Measurements from ENCODE around the gene ARPP19. TPM values are rescaled to one million over a fixed set of nuclear protein-coding genes. Genes with fewer than 3 reads are reported as not detected.
A peak's percentile ranks its signal among the peaks of the same experiment; 100 is the strongest.
"Not testable (repeated sequence)": the region's sequence is repeated elsewhere in the genome, so short reads cannot be mapped to it uniquely, and the experiment has no call there.

ARPP19 gene
- total and polyA plus RNA-seq, 4 donors: 12.1 to 55.6 (median 31.7) TPM

DNA sequence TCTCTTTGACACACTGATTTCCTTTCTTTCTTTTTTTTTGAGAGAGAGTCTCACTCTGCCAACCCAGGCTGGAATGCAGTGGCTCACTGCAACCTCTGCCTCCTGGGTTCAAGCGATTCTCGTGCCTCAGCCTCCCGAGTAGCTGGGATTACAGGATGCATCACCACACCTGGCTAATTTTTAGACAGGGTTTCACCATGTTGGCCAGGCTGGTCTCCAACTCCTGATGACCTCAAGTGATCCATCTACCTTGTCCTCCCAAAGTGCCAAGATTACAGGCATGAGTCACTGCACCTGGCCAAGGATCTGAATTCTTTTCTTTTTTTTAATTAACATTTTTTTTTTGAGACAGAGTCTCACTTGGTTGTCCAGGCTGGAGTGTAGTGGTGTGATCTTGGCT lies 5.8 kb upstream of the ARPP19 start:
- H3K27me3 ChIP-seq (ENCODE audit: control insufficient read depth in 4 of 4, insufficient read depth in 4 of 4, low read length in 3 of 4); H3K27ac ChIP-seq (ENCODE audit: low read depth in 1 of 2, low read length in 2 of 2); H3K9me3 ChIP-seq (ENCODE audit: control insufficient read depth in 4 of 4, low read length in 3 of 4); H3K4me3 ChIP-seq (ENCODE audit: low read depth in 1 of 3, low read length in 3 of 3); DNase-seq (ENCODE audit: low spot score); H3K9ac ChIP-seq (ENCODE audit: low read depth in 1 of 2, low read length in 2 of 2); H3K36me3 ChIP-seq (ENCODE audit: control insufficient read depth in 4 of 4, insufficient read depth in 3 of 4, low read depth in 1 of 4, low read length in 3 of 4); H3K4me1 ChIP-seq (ENCODE audit: control insufficient read depth in 4 of 4, insufficient read depth in 4 of 4, low read length in 3 of 4): not testable (repeated sequence)
- WGBS: 46% methylated on average over 3 of the region's 3 CpGs
- TF ChIP-seq JUND (IDR thresholded peaks at IDR 0.05): peak in 1 of 2 donors; percentile 62
- TF ChIP-seq HNF4A (conservative IDR thresholded peaks at IDR 0.05): peak in 1 of 2 donors; percentile 11
- peak; percentile 18 to 46 for TF ChIP-seq RXRA (IDR thresholded peaks at IDR 0.05)

GRCh38 chr15:52567871-52568600 lies 794 bp downstream of the ARPP19 start:
- DNase-seq (ENCODE audit: low spot score): no peak
- Histone ChIP-seq H3K4me3 (ENCODE audit: low read depth in 1 of 3, low read length in 3 of 3) (peak overlapping the region; percentile 71 to 92 (median 91)), H3K9me3 (ENCODE audit: control insufficient read depth in 4 of 4, low read length in 3 of 4) (no peaks in the 10 kb centered on the region), H3K36me3 (ENCODE audit: control insufficient read depth in 4 of 4, insufficient read depth in 3 of 4, low read depth in 1 of 4, low read length in 3 of 4) (no peaks in the 10 kb centered on the region), H3K27me3 (ENCODE audit: control insufficient read depth in 4 of 4, insufficient read depth in 4 of 4, low read length in 3 of 4) (no peaks in the 10 kb centered on the region), H3K9ac (ENCODE audit: low read depth in 1 of 2, low read length in 2 of 2) (peak overlapping the region; percentile 87 to 94), H3K4me1 (ENCODE audit: control insufficient read depth in 4 of 4, insufficient read depth in 4 of 4, low read length in 3 of 4) (peaks cover 8 to 23% (median 20%) of the 10 kb centered on the region in 4 donors), H3K27ac (ENCODE audit: low read depth in 1 of 2, low read length in 2 of 2) (peak overlapping the region; percentile 84 to 91)
- 1% methylated on average over 25 of the region's 25 CpGs for WGBS
- TF ChIP-seq TAF1 (conservative IDR thresholded peaks at IDR 0.05) (no peak), GABPA (IDR thresholded peaks at IDR 0.05 in 1 of 2, conservative IDR thresholded peaks at IDR 0.05 in 1 of 2) (no peak), FOXA1 (IDR thresholded peaks at IDR 0.05) (no peak), EGR1 (IDR thresholded peaks at IDR 0.05; ENCODE audit: low read depth in 2 of 2) (no peak), YY1 (IDR thresholded peaks at IDR 0.05) (peak; percentile 19), FOXA2 (IDR thresholded peaks at IDR 0.05) (no peak), HNF4A (conservative IDR thresholded peaks at IDR 0.05) (peak; percentile 73 to 76), RXRA (IDR thresholded peaks at IDR 0.05) (peak in 1 of 2 donors; percentile 27)

- no peaks in the 10 kb centered on the region for H3K27me3 ChIP-seq (ENCODE audit: control insufficient read depth in 4 of 4, insufficient read depth in 4 of 4, low read length in 3 of 4)
- H3K4me3 ChIP-seq (ENCODE audit: low read depth in 1 of 3, low read length in 3 of 3): peak overlapping the region; percentile 37 to 91 (median 71)
- 29% methylated on average over 4 of the region's 4 CpGs for WGBS
- no peaks in the 10 kb centered on the region for H3K9me3 ChIP-seq (ENCODE audit: control insufficient read depth in 4 of 4, low read length in 3 of 4)
- no peak for TF ChIP-seq FOXA2 (IDR thresholded peaks at IDR 0.05)
- TF ChIP-seq, protein P1, sequence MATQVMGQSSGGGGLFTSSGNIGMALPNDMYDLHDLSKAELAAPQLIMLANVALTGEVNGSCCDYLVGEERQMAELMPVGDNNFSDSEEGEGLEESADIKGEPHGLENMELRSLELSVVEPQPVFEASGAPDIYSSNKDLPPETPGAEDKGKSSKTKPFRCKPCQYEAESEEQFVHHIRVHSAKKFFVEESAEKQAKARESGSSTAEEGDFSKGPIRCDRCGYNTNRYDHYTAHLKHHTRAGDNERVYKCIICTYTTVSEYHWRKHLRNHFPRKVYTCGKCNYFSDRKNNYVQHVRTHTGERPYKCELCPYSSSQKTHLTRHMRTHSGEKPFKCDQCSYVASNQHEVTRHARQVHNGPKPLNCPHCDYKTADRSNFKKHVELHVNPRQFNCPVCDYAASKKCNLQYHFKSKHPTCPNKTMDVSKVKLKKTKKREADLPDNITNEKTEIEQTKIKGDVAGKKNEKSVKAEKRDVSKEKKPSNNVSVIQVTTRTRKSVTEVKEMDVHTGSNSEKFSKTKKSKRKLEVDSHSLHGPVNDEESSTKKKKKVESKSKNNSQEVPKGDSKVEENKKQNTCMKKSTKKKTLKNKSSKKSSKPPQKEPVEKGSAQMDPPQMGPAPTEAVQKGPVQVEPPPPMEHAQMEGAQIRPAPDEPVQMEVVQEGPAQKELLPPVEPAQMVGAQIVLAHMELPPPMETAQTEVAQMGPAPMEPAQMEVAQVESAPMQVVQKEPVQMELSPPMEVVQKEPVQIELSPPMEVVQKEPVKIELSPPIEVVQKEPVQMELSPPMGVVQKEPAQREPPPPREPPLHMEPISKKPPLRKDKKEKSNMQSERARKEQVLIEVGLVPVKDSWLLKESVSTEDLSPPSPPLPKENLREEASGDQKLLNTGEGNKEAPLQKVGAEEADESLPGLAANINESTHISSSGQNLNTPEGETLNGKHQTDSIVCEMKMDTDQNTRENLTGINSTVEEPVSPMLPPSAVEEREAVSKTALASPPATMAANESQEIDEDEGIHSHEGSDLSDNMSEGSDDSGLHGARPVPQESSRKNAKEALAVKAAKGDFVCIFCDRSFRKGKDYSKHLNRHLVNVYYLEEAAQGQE (IDR thresholded peaks at IDR 0.05): no peak
- no peak for TF ChIP-seq TAF1 (conservative IDR thresholded peaks at IDR 0.05)
- peak in 1 of 2 donors; percentile 21 for TF ChIP-seq HNF4A (conservative IDR thresholded peaks at IDR 0.05)
- TF ChIP-seq RXRA (IDR thresholded peaks at IDR 0.05): peak; percentile 31 to 66
- TF ChIP-seq EGR1 (IDR thresholded peaks at IDR 0.05; ENCODE audit: low read depth in 2 of 2): no peak
- no peak for TF ChIP-seq NR2F2 (IDR thresholded peaks at IDR 0.05)
- TF ChIP-seq, protein P2, sequence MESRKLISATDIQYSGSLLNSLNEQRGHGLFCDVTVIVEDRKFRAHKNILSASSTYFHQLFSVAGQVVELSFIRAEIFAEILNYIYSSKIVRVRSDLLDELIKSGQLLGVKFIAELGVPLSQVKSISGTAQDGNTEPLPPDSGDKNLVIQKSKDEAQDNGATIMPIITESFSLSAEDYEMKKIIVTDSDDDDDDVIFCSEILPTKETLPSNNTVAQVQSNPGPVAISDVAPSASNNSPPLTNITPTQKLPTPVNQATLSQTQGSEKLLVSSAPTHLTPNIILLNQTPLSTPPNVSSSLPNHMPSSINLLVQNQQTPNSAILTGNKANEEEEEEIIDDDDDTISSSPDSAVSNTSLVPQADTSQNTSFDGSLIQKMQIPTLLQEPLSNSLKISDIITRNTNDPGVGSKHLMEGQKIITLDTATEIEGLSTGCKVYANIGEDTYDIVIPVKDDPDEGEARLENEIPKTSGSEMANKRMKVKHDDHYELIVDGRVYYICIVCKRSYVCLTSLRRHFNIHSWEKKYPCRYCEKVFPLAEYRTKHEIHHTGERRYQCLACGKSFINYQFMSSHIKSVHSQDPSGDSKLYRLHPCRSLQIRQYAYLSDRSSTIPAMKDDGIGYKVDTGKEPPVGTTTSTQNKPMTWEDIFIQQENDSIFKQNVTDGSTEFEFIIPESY (IDR thresholded peaks at IDR 0.05): no peak
- TF ChIP-seq CTCF (IDR thresholded peaks at IDR 0.05; ENCODE audit: low read depth, low read length, missing input control): no peak
- H3K27ac ChIP-seq (ENCODE audit: low read depth in 1 of 2, low read length in 2 of 2): no peak overlapping the region
- peaks cover 8 to 23% (median 20%) of the 10 kb centered on the region in 4 donors for H3K4me1 ChIP-seq (ENCODE audit: control insufficient read depth in 4 of 4, insufficient read depth in 4 of 4, low read length in 3 of 4)
- H3K9ac ChIP-seq (ENCODE audit: low read depth in 1 of 2, low read length in 2 of 2): peak overlapping the region in 1 of 2 donors; percentile 94
- H3K36me3 ChIP-seq (ENCODE audit: control insufficient read depth in 4 of 4, insufficient read depth in 3 of 4, low read depth in 1 of 4, low read length in 3 of 4): no peaks in the 10 kb centered on the region
- DNase-seq (ENCODE audit: low spot score): no peak
Observed at GRCh38 chr15:52566889-52567288, 1.9 kb downstream of the ARPP19 start.

DNA sequence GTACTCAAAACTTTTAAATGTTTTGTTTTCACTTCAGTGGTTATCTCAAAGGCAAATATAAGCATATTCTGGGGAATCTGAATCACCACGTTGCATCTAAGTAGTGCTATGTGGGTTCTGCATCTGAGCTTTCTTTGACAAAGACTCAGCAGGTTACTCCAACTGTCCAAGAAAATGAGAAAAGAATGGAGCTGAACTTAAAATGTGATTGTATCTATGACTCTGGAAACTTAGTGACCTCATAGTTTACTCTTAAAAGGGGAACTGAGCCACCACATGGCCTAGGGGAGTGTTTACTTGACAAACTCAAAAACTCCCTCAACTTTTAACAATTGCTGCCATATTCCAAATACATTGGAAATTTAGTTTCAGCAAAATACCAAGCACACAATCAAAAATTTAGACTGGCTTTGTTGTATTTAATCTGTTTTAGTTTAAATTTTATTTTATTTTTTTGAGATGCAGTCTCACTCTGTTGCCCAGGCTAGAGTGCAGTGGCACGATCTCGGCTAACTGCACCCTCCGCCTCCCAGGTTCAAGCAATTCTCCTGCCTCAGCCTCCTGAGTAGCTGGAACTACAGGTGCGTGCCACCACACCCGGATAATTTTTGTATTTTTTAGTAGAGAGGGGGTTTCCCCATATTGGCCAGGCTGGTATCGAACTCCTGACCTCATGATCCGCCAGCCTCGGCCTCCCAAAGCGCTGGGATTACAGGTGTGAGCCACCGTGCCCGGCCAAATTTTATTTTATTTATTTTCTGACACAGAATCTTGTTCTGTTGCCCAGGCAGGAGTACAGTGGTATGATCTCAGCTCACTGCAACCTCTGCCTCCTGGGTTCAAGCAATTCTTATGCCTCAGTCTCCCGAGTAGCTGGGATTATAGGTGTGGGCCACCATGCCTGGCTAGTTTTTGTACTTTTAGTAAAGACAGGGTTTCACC lies 3.1 kb downstream of the ARPP19 start:
- WGBS: 91% methylated on average over 13 of the region's 13 CpGs
- not testable (repeated sequence) for DNase-seq (ENCODE audit: low spot score); H3K27ac ChIP-seq (ENCODE audit: low read depth in 1 of 2, low read length in 2 of 2); H3K27me3 ChIP-seq (ENCODE audit: control insufficient read depth in 4 of 4, insufficient read depth in 4 of 4, low read length in 3 of 4); H3K9ac ChIP-seq (ENCODE audit: low read depth in 1 of 2, low read length in 2 of 2); H3K36me3 ChIP-seq (ENCODE audit: control insufficient read depth in 4 of 4, insufficient read depth in 3 of 4, low read depth in 1 of 4, low read length in 3 of 4); H3K9me3 ChIP-seq (ENCODE audit: control insufficient read depth in 4 of 4, low read length in 3 of 4); H3K4me3 ChIP-seq (ENCODE audit: low read depth in 1 of 3, low read length in 3 of 3)
- H3K4me1 ChIP-seq (ENCODE audit: control insufficient read depth in 4 of 4, insufficient read depth in 4 of 4, low read length in 3 of 4): peaks cover 11 to 27% (median 20%) of the 10 kb centered on the region in 4 donors

Measured in liver (tissue), 9 donors.